ENCODE results near the gene SCAF1.
"Not testable (repeated sequence)": the region's sequence is repeated elsewhere in the genome, so short reads cannot be mapped to it uniquely, and the experiment has no call there.

GRCh38 chr19:49617860-49618259 lies 24.1 kb upstream of the SCAF1 start:
- TF ChIP-seq ZNF274 (IDR thresholded peaks at IDR 0.05; ENCODE audit: low read depth, low read length); YY1 (IDR thresholded peaks at IDR 0.05; ENCODE audit: insufficient read depth, insufficient read length): not testable (repeated sequence)

Data from NT2/D1 (cell line).